Gastroesophageal sphincter (tissue), 4 donors: ENCODE measurements around the gene TMCO6. TPM values are rescaled to one million over a fixed set of nuclear protein-coding genes. Genes with fewer than 3 reads are reported as not detected.
"Not testable (repeated sequence)": the region's sequence is repeated elsewhere in the genome, so short reads cannot be mapped to it uniquely, and the experiment has no call there.

ENCODE experiments used
- ATAC-seq: fragments of 150-250 bp; one replicate; pipeline ENCODE4 v1.9.1; 2016; ENCODE audit warnings: mild to moderate bottlenecking, moderate library complexity
- H3K27ac ChIP-seq, 4 donors: fragments of 200-600 bp; sonication (generic) in 3 of 4; 1 replicate in 3 of 4; 2 replicates in 1 of 4; pipeline ENCODE4 v1.5.1; 2016 to 2019
- H3K27me3 ChIP-seq: fragments of 200-600 bp; sonication (generic); one replicate; pipeline ENCODE4 v1.5.1; 2019
- H3K36me3 ChIP-seq, 2 donors: fragments of 200-600 bp; sonication (generic); one replicate each; pipeline ENCODE4 v1.5.1; 2019; ENCODE audit warnings: control low read depth in 1 of 2
- H3K4me1 ChIP-seq, 3 donors: fragments of 200-600 bp; sonication (generic); 1 replicate in 2 of 3; 2 replicates in 1 of 3; pipeline ENCODE4 v1.5.1; 2016 to 2019; ENCODE audit warnings: control low read depth in 2 of 3
- H3K4me3 ChIP-seq, 2 donors: fragments of 200-600 bp; sonication (generic); one replicate each; pipeline ENCODE4 v1.5.1; 2019; ENCODE audit warnings: mild to moderate bottlenecking in 1 of 2, moderate library complexity in 1 of 2
- H3K9me3 ChIP-seq, 3 donors: fragments of 200-600 bp; sonication (generic); one replicate each; pipeline ENCODE4 v1.5.1; 2017 to 2019; ENCODE audit warnings: control low read depth in 2 of 3
- CTCF ChIP-seq, 4 experiments: fragments of 200-600 bp in 2 of 4; fragments of 450-650 bp in 2 of 4; sonication (generic) in 1 of 4; IDR thresholded peaks; one replicate each; pipeline ENCODE4 v1.5.1; 2017 to 2019; ENCODE audit warnings: antibody characterized with exemption in 4 of 4, mild to moderate bottlenecking in 2 of 4, moderate library complexity in 2 of 4
- EP300 ChIP-seq: sonication (generic); formaldehyde crosslinking; IDR thresholded peaks from one replicate; pipeline ENCODE4 v1.6.1; 2017; ENCODE audit warnings: antibody characterized with exemption, mild to moderate bottlenecking
- POLR2A ChIP-seq, 2 donors: fragments of 450-650 bp; IDR thresholded peaks; one replicate each; pipeline ENCODE4 v1.6.1; 2017; ENCODE audit warnings: antibody characterized with exemption in 2 of 2, mild to moderate bottlenecking in 2 of 2, moderate library complexity in 1 of 2
- POLR2AphosphoS5 ChIP-seq: sonication (generic); formaldehyde crosslinking; IDR thresholded peaks from one replicate; pipeline ENCODE4 v1.6.1; 2017; ENCODE audit warnings: antibody characterized with exemption
- WGBS, 2 donors: methylation state at CpG; one replicate each; pipeline ENCODE4 v1.1.5; 2018; ENCODE audit warnings: low coverage in 1 of 2; 5-methylcytosine and 5-hydroxymethylcytosine counted together
- total RNA-seq, 4 donors: library from RNA; depleted of rRNA; stranded (reverse); fragments of >200 nt; gene quantifications; one replicate each; pipeline ENCODE4 v1.1.0, GENCODE V29; 2016

The TMCO6 gene
- total RNA-seq, 4 donors from 2014 or later: 10.9 to 72.1 (median 26.7) TPM

- H3K4me3 ChIP-seq: no peak overlapping the region
- peaks cover 0 to 10% of the 10 kb centered on the region in 2 donors for H3K36me3 ChIP-seq
- H3K27me3 ChIP-seq: no peaks in the 10 kb centered on the region
- H3K27ac ChIP-seq: no peak overlapping the region
- TF ChIP-seq POLR2AphosphoS5: no peak
- TF ChIP-seq EP300: no peak
- no peak for TF ChIP-seq POLR2A (IDR thresholded peaks at IDR 0.05)
- TF ChIP-seq CTCF (IDR thresholded peaks at IDR 0.05): no peak
- H3K4me1 ChIP-seq: peaks cover 0 to 42% (median 4%) of the 10 kb centered on the region in 3 donors
- no peak for ATAC-seq
- 74 to 97% methylated on average over 8 to 10 of the region's 10 CpGs for WGBS, 2 donors
- no peaks in the 10 kb centered on the region for H3K9me3 ChIP-seq
Measured at GRCh38 chr5:140637371-140638100, 1.7 kb upstream of the TMCO6 start.

DNA sequence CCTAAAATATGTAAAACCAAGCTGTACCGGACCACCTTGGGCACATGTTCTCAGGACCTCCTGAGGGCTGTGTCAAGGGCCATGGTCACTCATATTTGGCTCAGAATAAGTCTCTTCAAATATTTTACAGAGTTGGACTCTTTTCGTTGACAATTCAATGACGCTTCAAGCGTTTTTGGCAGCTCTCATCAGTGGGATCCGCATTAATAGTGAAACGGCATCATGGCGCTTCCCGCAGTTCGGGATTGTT, 428 bp upstream of the TMCO6 start:
- Histone ChIP-seq H3K27ac (peak overlapping the region; percentile 59 to 94 (median 88)), H3K4me3 (peak overlapping the region; percentile 60 to 88), H3K36me3 (peaks cover 0 to 23% of the 10 kb centered on the region in 2 donors), H3K4me1 (peaks cover 0 to 29% (median 0%) of the 10 kb centered on the region in 3 donors)
- not testable (repeated sequence) for H3K27me3 ChIP-seq, ATAC-seq, H3K9me3 ChIP-seq
- 19 to 26% methylated on average over 8 of the region's 9 CpGs for WGBS, 2 donors

DNA sequence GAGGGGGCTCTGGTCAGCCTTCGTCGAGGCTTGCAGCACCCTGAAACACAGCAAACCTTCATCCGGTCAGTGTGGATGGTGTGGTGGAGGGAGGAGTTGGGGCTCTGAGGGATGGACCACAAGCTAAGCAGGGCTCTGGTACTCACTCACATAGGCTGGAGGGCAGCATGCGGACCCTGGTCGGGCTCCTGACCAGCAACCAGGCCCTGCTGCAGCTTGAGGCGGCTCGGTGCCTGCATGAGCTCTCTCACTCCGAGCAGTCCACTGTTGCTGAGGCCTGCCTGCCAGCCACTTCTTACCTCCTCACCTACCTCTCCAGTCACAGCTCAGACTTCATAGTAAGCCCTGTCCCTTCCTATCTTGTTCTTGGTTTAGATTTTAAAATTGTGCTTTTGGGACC, 2.5 kb downstream of the TMCO6 start:
- Histone ChIP-seq H3K27ac (no peak overlapping the region), H3K4me3 (no peak overlapping the region), H3K4me1 (peaks cover 0 to 55% (median 7%) of the 10 kb centered on the region in 3 donors), H3K9me3 (no peaks in the 10 kb centered on the region), H3K36me3 (peaks cover 0 to 46% of the 10 kb centered on the region in 2 donors), H3K27me3 (no peaks in the 10 kb centered on the region)
- no peak for TF ChIP-seq POLR2A (IDR thresholded peaks at IDR 0.05)
- TF ChIP-seq POLR2AphosphoS5: no peak
- TF ChIP-seq CTCF (IDR thresholded peaks at IDR 0.05): no peak
- TF ChIP-seq EP300: no peak
- 67% methylated on average over 5 of the region's 8 CpGs; no CpG with 5 or more reads in 1 of the 2 donors for WGBS, 2 donors
- ATAC-seq: no peak

DNA sequence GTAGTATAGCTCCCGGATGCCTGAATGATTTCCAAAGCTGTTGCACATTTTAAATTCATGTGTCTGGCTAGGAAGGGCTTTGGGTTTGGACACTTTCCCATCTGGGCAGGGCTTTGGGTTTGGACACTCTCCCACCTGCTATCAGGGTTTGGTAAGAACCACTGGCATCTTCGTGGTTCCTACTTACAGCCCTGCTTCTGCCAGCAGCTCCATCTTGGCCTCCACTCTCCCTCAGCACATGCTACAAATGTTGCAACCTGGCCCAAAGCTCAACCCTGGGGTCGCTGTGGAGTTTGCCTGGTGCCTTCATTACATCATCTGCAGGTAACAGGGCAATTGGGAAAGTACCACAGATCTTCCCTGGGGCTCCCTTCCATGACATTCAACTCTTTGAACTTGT, 3.5 kb downstream of the TMCO6 start:
- Histone ChIP-seq H3K9me3 (no peaks in the 10 kb centered on the region), H3K4me3 (no peak overlapping the region), H3K27ac (no peak overlapping the region), H3K4me1 (peaks cover 0 to 59% (median 8%) of the 10 kb centered on the region in 3 donors), H3K27me3 (no peaks in the 10 kb centered on the region), H3K36me3 (peaks cover 0 to 46% of the 10 kb centered on the region in 2 donors)
- TF ChIP-seq POLR2AphosphoS5: no peak
- no peak for TF ChIP-seq POLR2A (IDR thresholded peaks at IDR 0.05)
- TF ChIP-seq CTCF (IDR thresholded peaks at IDR 0.05): no peak
- TF ChIP-seq EP300: no peak
- ATAC-seq: no peak
- WGBS, 2 donors: no CpG with 5 or more reads among the region's 3 CpGs

DNA sequence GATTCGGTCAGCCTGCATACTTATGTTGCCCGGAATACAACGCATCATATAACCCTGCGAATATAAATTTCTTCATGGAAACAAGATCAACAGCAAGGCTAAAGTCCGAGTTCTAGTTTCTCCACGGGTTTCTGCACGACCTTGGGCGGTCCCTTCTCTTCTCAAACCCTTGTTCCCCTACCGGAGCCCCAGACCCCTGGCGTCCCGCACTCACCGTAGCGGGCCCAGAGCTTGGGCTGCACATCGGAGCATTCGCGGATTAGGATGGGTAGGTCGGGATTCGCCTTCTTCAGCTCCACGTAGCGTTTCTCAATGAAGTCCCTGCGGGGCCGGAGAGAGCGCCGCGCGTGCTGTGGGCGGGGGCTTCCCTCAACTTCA, 7.8 kb downstream of the TMCO6 start:
- Histone ChIP-seq H3K4me1 (peaks cover 0 to 58% (median 8%) of the 10 kb centered on the region in 3 donors), H3K4me3 (peak overlapping the region; percentile 57 to 94), H3K27ac (peak overlapping the region; percentile 29 to 91 (median 86)), H3K36me3 (peaks cover 0 to 75% of the 10 kb centered on the region in 2 donors), H3K9me3 (no peaks in the 10 kb centered on the region), H3K27me3 (no peaks in the 10 kb centered on the region)
- no peak for TF ChIP-seq POLR2A (IDR thresholded peaks at IDR 0.05)
- TF ChIP-seq CTCF (IDR thresholded peaks at IDR 0.05): no peak
- TF ChIP-seq POLR2AphosphoS5: no peak
- TF ChIP-seq EP300: no peak
- WGBS, 2 donors: 0% methylated on average over 7 to 8 of the region's 27 CpGs
- ATAC-seq: peak; percentile 26
